NCI-H1105 (cell line): ENCODE measurements around the gene CFAP410.
"Not testable (repeated sequence)": the region's sequence is repeated elsewhere in the genome, so short reads cannot be mapped to it uniquely, and the experiment has no call there.

Source experiments
- DNase-seq: peaks from one replicate; lab custom pipeline; 2025; lab: John Stamatoyannopoulos, UW

Gene CFAP410

DNA sequence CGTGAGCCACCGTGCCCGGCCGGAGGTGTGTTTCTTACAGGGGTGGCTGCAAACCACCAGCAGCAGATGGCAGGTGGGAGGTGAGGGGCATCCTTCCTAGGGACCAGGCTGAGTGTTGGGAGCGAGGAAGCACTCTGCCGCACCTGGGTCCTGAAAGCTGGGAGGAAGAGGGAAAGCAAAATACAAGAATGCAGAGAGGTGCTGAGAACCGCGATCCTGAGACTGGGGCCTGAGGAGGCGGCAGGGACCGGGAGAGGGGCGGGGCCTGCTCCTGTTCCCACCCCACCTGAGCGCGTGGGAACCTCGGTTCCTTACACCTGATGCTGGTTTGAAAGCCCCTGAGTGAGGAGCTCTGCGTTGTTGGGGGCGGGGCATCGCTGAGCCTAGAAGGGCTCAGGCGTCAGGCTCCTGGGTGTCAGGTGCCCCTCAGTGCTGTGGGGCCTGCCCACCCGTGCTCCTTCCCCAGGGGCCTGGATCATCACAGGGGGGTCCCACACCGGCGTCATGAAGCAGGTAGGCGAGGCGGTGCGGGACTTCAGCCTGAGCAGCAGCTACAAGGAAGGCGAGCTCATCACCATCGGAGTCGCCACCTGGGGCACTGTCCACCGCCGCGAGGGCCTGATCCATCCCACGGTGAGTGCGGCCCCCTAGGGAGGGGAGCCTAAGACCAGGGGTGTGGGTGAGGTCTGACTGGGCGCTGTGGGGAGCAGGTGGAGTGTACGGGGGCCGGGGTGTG is 29.7 kb upstream of the CFAP410 start:
- DNase-seq: no peak

- DNase-seq: no peak
These were observed 27.5 kb upstream of the CFAP410 start for GRCh38 chr21:44366586-44367211.

- no peak for DNase-seq
These were observed 26.9 kb upstream of the CFAP410 start for GRCh38 chr21:44365967-44366585.

DNA sequence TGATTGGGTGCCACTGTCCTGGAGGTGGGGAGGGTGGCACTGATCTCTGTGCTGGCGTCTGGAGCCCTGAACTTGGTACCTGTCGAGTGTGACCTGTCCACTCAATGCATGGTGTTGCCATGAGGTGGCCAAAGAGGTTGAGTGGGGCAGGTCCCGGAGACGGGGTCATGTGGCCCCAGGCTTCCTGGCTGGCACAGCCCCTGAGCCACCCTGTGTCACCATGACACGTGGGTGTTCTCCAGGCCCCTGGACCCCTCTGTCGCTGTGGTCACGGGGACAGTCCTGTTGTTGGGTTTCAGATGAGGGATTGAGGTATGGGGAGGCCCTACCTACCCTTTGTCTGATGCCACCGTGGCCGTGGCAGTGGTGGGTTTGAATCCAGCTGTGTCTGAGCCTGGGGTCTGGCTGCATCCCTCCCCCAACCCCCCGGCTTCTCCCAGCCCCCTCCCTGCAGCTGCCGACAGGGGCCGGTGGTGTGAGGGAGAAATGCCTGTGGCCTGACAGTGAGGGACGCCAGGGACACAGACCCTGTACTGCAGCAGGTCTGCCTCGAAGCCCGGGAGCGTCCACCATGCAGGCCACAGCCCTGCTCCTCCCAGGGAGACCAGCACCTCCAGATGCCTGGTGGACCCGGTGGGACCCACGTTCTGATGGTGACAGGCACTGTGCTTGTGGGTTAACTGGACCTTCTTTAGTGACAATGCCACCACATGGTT is 26.2 kb upstream of the CFAP410 start:
- no peak for DNase-seq

DNA sequence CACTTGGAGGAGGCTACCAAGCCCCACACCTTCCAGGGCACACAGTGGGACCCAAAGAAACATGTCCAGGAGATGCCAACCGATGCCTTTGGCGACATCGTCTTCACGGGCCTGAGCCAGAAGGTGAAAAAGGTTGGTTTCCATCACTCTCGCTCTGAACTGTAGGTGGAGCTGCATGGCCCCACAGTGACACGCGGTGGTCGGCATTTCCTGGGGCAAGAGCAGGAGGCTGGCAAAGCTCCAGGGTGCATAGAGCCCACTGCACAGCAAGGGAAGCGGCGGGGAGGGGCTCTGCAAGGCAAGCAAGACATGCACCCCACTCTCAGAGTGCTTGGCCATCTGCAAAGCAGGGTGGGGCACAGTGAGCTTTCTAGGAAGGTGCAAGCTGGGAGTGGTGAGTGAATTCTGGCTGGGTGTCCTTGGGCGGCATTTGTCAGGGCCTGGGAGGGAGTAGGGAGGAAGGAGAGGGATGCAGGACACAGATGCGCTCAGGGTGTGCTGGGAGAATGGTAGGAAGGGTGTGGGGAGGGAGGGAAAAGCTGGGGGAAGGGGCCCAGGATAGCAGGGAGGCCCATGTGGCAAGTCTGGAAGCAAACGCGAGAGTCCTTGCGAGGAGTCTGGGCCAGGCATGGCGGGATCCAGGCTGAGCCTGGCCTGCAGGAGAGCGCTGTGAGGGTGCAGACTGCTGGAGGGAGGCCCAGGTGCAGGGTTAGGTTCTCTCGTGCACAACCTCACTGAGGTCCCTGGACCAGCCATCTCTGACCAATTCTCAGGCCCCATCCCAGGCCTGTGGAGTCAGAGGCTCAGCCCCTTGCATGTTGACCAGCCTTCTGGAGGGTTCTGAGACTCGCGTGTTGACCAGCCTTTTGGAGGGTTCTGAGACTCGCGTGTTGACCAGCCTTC is 25.2 kb upstream of the CFAP410 start:
- DNase-seq: no peak

- no peak for DNase-seq
These were observed 24.1 kb upstream of the CFAP410 start for GRCh38 chr21:44363278-44363677.

GRCh38 chr21:44361903-44362302 is 22.7 kb upstream of the CFAP410 start:
- not testable (repeated sequence) for DNase-seq

DNA sequence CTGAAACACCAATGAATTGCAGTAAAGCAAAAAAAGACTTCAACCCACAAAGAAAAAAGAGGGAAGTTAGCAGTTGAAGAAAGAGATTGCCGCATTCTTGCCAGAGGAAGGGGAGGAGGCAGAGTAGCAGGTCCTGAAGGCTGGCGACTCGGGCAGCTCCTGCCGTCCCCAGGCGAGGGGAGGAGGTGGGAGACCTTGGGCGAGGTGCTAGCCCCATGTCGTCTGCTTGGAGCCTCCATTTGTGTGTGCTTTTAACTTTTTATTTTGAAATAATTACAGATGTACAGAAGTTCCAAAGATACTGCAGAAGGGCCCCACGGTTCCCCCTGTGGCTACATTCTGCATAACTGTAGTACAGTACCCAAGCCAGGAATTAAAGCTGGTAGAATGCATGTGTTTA is 21.0 kb upstream of the CFAP410 start:
- DNase-seq: no peak

- no peak for DNase-seq
These were observed 20.2 kb upstream of the CFAP410 start for GRCh38 chr21:44359396-44359795.

GRCh38 chr21:44357064-44357837 is 18.1 kb upstream of the CFAP410 start:
- DNase-seq: no peak

DNA sequence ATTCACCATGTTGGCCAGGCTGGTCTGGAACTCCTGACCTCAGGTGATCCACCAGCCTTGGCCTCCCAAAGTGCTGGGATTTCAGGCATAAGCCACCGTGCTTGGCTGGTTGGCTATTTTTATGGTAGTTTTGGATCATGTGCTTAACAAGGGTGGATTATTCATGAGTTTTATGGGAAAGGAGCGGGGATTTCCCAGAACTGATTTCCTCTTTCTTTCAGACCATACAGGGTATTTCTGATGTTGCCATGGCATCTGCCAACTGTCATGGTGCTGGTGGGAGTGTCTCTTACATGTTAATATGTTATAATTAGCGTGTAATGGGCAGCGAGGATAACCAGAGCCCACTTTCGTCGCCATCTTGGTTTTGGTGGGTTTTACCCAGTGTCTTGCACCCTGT is 17.4 kb upstream of the CFAP410 start:
- DNase-seq: no peak

- no peak for DNase-seq
These were observed 17.0 kb upstream of the CFAP410 start for GRCh38 chr21:44356160-44356559.

- DNase-seq: no peak
These were observed 15.9 kb upstream of the CFAP410 start for GRCh38 chr21:44354775-44355771.

DNA sequence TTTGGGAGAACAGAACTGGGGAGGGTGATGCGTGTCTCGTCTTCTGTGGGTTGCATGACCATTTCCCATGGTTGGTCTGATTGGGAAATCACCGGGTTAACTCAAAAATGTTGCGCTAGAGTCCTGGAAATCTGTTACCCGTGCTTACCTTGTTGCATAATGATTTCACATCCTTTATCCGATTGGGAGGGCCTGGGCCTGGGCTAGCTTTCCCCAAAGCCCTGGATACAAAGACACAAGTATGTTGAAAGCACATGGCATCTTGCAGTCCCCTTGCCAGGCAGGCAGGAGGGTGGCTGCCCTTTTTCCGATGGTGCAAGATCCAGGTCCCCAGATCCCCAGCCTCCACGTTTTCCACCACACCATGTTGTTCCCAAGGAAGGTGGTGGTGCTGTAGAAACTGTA is 14.8 kb upstream of the CFAP410 start:
- DNase-seq: no peak

DNA sequence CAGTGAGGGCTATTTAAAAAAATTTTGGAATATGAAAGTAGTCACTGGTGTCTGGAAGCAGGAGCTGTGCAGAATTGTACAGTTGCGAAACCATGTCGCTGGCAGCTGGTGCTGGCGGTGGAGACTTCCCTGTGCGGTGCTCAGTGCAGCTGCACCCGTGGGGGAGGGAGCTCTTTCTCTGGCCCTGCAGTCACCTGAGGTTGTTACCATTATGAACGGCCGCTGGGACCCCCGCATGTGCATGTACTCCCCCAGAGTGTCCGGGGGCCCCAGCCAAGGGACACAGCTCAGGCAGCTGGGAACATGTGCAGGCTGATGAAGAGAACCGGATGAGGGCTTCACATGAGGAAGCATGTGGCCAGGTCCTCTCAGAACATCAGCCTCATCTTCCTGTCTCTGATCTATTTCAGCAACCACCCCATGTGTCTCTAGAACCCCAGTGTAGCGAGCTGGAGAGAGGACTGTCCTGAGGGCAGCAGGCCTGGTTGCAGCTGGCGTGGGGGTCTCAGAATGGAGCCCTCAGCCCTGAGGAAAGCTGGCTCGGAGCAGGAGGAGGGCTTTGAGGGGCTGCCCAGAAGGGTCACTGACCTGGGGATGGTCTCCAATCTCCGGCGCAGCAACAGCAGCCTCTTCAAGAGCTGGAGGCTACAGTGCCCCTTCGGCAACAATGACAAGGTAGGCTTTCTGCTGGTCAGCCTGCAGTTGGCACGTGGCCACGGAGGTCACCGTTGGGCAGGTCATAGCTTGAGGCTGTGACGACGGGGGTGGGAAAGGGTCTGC is 14.2 kb upstream of the CFAP410 start, which contains the start of gene TRPM2:
Gene TRPM2, plus strand, starts transcription at position 431 of the 780 bp plus-strand sequence. Its CDS starts 80 bp downstream, at position 511.
- DNase-seq: no peak

DNA sequence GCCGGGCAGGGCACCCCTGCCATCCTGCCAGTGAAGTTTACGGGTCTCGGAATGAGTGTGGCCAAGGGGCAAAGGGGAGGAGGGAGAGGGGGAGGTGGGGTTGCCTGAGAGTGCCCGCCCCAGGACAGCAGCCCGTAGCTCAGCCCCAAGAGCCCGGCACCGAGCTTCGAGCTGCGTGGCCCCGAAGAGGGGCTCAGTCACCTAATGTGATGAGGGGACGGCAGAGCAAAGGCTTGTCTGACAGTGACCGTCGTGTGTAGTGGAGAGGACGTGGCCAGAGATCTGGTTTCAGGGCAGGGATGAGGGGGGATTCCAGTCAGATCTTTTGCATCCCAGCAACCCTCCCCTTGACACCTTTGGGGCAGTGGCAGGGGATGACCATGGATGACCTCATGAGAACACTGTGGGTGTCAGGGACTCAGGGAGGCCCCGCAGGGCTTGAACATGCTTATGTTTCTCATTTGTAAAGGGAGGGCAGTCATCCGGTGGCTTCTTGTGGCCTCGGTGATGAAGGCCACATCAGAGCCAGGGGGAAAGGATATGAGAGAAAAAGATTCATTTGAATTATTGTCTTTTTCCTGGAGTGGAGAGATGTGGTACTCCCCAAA is 13.2 kb upstream of the CFAP410 start:
- no peak for DNase-seq

GRCh38 chr21:44351535-44352252 is 12.5 kb upstream of the CFAP410 start:
- DNase-seq: no peak
